Left colon (tissue), 2 donors: ENCODE data around the gene TAF1C. TPM values are rescaled to one million over a fixed set of nuclear protein-coding genes. Genes with fewer than 3 reads are reported as not detected.
A peak's percentile ranks its signal among the peaks of the same experiment; 100 is the strongest.
"Not testable (repeated sequence)": the region's sequence is repeated elsewhere in the genome, so short reads cannot be mapped to it uniquely, and the experiment has no call there.

ENCODE experiments used
- ATAC-seq: fragments of 200-7000 bp; cut with Tn5 transposase; one replicate; pipeline ENCODE4 v1.9.1; 2020; ENCODE audit warnings: mild to moderate bottlenecking, moderate library complexity
- DNase-seq, 2 donors: peaks; one replicate each; pipeline ENCODE4 v3.0.0-alpha.2; 2020
- intact Hi-C, 2 donors: fragments of 100-400 bp; cut with DNase I in 1 of 2; cut with micrococcal nuclease in 1 of 2; formaldehyde crosslinking; loops; one replicate each; pipeline versions ENCODE4 v1.11.2 to v1.14.0; 2022; cut with DNase I, micrococcal nuclease
- long read RNA-seq: library from polyadenylated mRNA; unstranded; transcript quantifications from one replicate; pipeline ENCODE4 v2.0.0, GENCODE V29; 2021
- total RNA-seq, 2 donors: library from RNA; stranded (reverse); fragmentation: NEBNext Ultra II Directional; extraction: Animal tissue kit (Norgen Biotek cat#: 25700); gene quantifications; one replicate each; pipeline ENCODE4 v1.2.1, GENCODE V29; 2021
- donor health status: DM: no; HTN: no; CAD: no.
- donor health status: DM: yes; HTN: yes; CAD: no.

The TAF1C gene
- 10 to 100 TPM; 33.1 to 36.8 TPM for total RNA-seq
- long read RNA-seq, partial matches to known transcripts, result 8 of 23 reads
- long read RNA-seq, other reads (novel, unspliced or antisense), result 14 of 23 reads

- ATAC-seq (peak; percentile 99), DNase-seq (peak; percentile 88 to 96)
- intact Hi-C loops, result loop anchor here in 1 of 2 donors (10.0 kb wide), 1 partner anchor 102 kb away; no protein-coding TSS in a partner anchor
Measured at GRCh38 chr16:84186685-84187437, at the start of gene TAF1C. Gene TAF1C, minus strand, starts transcription at chr16:84187057. Its CDS starts 2,069 bp downstream, at chr16:84184988.

GRCh38 chr16:84234321-84235241 lies 47.7 kb upstream of the TAF1C start:
- intact Hi-C loops, result no loop called here
- no peak for DNase-seq
- no peak for ATAC-seq

- DNase-seq (no peak), ATAC-seq (no peak)
- intact Hi-C loops, result no loop called here
Measured at GRCh38 chr16:84233748-84234147, 46.9 kb upstream of the TAF1C start.

GRCh38 chr16:84232969-84233368 lies 46.1 kb upstream of the TAF1C start:
- intact Hi-C loops, result no loop called here
- DNase-seq (no peak), ATAC-seq (no peak)

GRCh38 chr16:84232060-84232459 lies 45.2 kb upstream of the TAF1C start:
- DNase-seq, result no peak
- intact Hi-C loops, result no loop called here
- ATAC-seq, result no peak

GRCh38 chr16:84229471-84229870 lies 42.6 kb upstream of the TAF1C start:
- DNase-seq (no peak), ATAC-seq (no peak)
- intact Hi-C loops, result no loop called here

GRCh38 chr16:84228256-84228838 lies 41.5 kb upstream of the TAF1C start:
- DNase-seq (peak; percentile 17 to 41), ATAC-seq (no peak)
- intact Hi-C loops, result no loop called here

GRCh38 chr16:84227548-84227947 lies 40.7 kb upstream of the TAF1C start:
- no peak for DNase-seq
- no peak for ATAC-seq
- intact Hi-C loops, result no loop called here

GRCh38 chr16:84226026-84226425 lies 39.2 kb upstream of the TAF1C start:
- intact Hi-C loops, result no loop called here
- no peak for DNase-seq
- no peak for ATAC-seq

- intact Hi-C loops, result no loop called here
- DNase-seq (no peak), ATAC-seq (no peak)
Measured at GRCh38 chr16:84225571-84225970, 38.7 kb upstream of the TAF1C start.

GRCh38 chr16:84225126-84225525 lies 38.3 kb upstream of the TAF1C start:
- intact Hi-C loops, result no loop called here
- ATAC-seq (no peak), DNase-seq (no peak)

- DNase-seq (no peak), ATAC-seq (no peak)
- intact Hi-C loops, result no loop called here
Measured at GRCh38 chr16:84224554-84224953, 37.7 kb upstream of the TAF1C start.

GRCh38 chr16:84223456-84223855 lies 36.6 kb upstream of the TAF1C start:
- intact Hi-C loops, result no loop called here
- DNase-seq (no peak), ATAC-seq (no peak)

GRCh38 chr16:84220851-84221250 lies 34.0 kb upstream of the TAF1C start:
- intact Hi-C loops, result no loop called here
- no peak for DNase-seq
- no peak for ATAC-seq

- no peak for ATAC-seq
- intact Hi-C loops, result no loop called here
Measured at GRCh38 chr16:84218956-84219355, 32.1 kb upstream of the TAF1C start.

GRCh38 chr16:84218176-84218823 lies 31.4 kb upstream of the TAF1C start:
- ATAC-seq, result no peak
- intact Hi-C loops, result no loop called here
- no peak for DNase-seq

More at GRCh38 chr16:84218956-84219355, 32.1 kb upstream of the TAF1C start:
- DNase-seq, result no peak

GRCh38 chr16:84216144-84216543 lies 29.3 kb upstream of the TAF1C start:
- ATAC-seq, DNase-seq, intact Hi-C loops: not testable (repeated sequence)

GRCh38 chr16:84215531-84215930 lies 28.7 kb upstream of the TAF1C start:
- intact Hi-C loops, result no loop called here
- no peak for DNase-seq
- ATAC-seq, result no peak
